H9 (cell line): ENCODE measurements around the gene MARCOL. TPM values are rescaled to one million over a fixed set of nuclear protein-coding genes. Genes with fewer than 3 reads are reported as not detected.

Source experiments
- DNase-seq: peaks from one replicate; pipeline ENCODE4 v3.0.0-alpha.2; 2017
- H2AFZ ChIP-seq: one replicate; pipeline ENCODE4 v1.6.1; 2013; ENCODE audit warnings: mild to moderate bottlenecking, low read length, control low read depth, moderate library complexity
- H2AK5ac ChIP-seq: 2 replicates; pipeline ENCODE4 v1.6.1; 2013; ENCODE audit warnings: low read length, control low read depth, mixed read lengths; ENCODE audit not compliant: insufficient read length
- H2BK120ac ChIP-seq: one replicate; pipeline ENCODE4 v1.6.1; 2013; ENCODE audit warnings: low read depth, mild to moderate bottlenecking, low read length, control low read depth, inconsistent platforms; ENCODE audit not compliant: poor library complexity, severe bottlenecking
- H2BK12ac ChIP-seq: 2 replicates; pipeline ENCODE4 v1.6.1; 2013; ENCODE audit warnings: low read length, control low read depth, mixed read lengths, low read depth; ENCODE audit not compliant: insufficient read length
- H2BK15ac ChIP-seq: 2 replicates; pipeline ENCODE4 v1.6.1; 2013; ENCODE audit warnings: low read depth, low read length, control low read depth
- H2BK20ac ChIP-seq: one replicate; pipeline ENCODE4 v1.6.1; 2013; ENCODE audit warnings: low read depth, mild to moderate bottlenecking, low read length, control low read depth, inconsistent platforms; ENCODE audit not compliant: poor library complexity, severe bottlenecking
- H2BK5ac ChIP-seq: 2 replicates; pipeline ENCODE4 v1.6.1; 2013; ENCODE audit warnings: low read length, control low read depth, mixed read lengths; ENCODE audit not compliant: insufficient read length
- H3K14ac ChIP-seq: 2 replicates; pipeline ENCODE4 v1.6.1; 2013; ENCODE audit warnings: low read length, control low read depth; ENCODE audit not compliant: insufficient read depth
- H3K18ac ChIP-seq: 2 replicates; pipeline ENCODE4 v1.6.1; 2013; ENCODE audit warnings: low read depth, mild to moderate bottlenecking, mixed read lengths, low read length, control low read depth; ENCODE audit not compliant: insufficient read length
- H3K23ac ChIP-seq: 2 replicates; pipeline ENCODE4 v1.6.1; 2013; ENCODE audit warnings: low read length, control low read depth, mixed read lengths, low read depth; ENCODE audit not compliant: insufficient read length
- H3K23me2 ChIP-seq: 2 replicates; pipeline ENCODE4 v1.6.1; 2013; ENCODE audit warnings: low read depth, mild to moderate bottlenecking, mixed read lengths, low read length, control low read depth; ENCODE audit not compliant: insufficient read length, poor library complexity, severe bottlenecking
- H3K27ac ChIP-seq: 2 replicates; pipeline ENCODE4 v1.5.1; 2013; ENCODE audit warnings: low read length, control low read depth, mixed read lengths, low read depth; ENCODE audit not compliant: insufficient read length
- H3K27me3 ChIP-seq: 2 replicates; pipeline ENCODE4 v1.6.1; 2013; ENCODE audit warnings: low read length, control low read depth, inconsistent platforms; ENCODE audit not compliant: insufficient read depth
- H3K4ac ChIP-seq: 2 replicates; pipeline ENCODE4 v1.6.1; 2013; ENCODE audit warnings: low read depth, mild to moderate bottlenecking, control low read depth, inconsistent platforms, low read length, moderate library complexity
- H3K4me1 ChIP-seq: 2 replicates; pipeline ENCODE4 v1.6.1; 2013; ENCODE audit warnings: low read length, control low read depth, inconsistent platforms; ENCODE audit not compliant: insufficient read depth
- H3K4me2 ChIP-seq: 2 replicates; pipeline ENCODE4 v1.6.1; 2013; ENCODE audit warnings: low read length, control low read depth, mixed read lengths; ENCODE audit not compliant: insufficient read length, insufficient read depth
- H3K56ac ChIP-seq: 2 replicates; pipeline ENCODE4 v1.6.1; 2013; ENCODE audit warnings: low read depth, mild to moderate bottlenecking, mixed read lengths, low read length, control low read depth; ENCODE audit not compliant: insufficient read length
- H3K79me1 ChIP-seq: 2 replicates; pipeline ENCODE4 v1.6.1; 2013; ENCODE audit warnings: low read depth, mild to moderate bottlenecking, moderate library complexity, low read length, control low read depth, inconsistent platforms; ENCODE audit not compliant: insufficient read depth, poor library complexity, severe bottlenecking
- H3K79me2 ChIP-seq: 2 replicates; pipeline ENCODE4 v1.6.1; 2013; ENCODE audit warnings: low read length, control low read depth, inconsistent platforms; ENCODE audit not compliant: insufficient read depth
- H3K9ac ChIP-seq: 2 replicates; pipeline ENCODE4 v1.6.1; 2013; ENCODE audit warnings: low read length, control low read depth, mixed read lengths; ENCODE audit not compliant: insufficient read length; ENCODE audit errors: extremely low read depth
- H3K9me3 ChIP-seq: one replicate; pipeline ENCODE4 v1.6.1; 2013; ENCODE audit warnings: low read depth, low read length, inconsistent platforms; ENCODE audit not compliant: control insufficient read depth
- H3T11ph ChIP-seq: one replicate; pipeline ENCODE4 v1.6.1; 2013; ENCODE audit warnings: mild to moderate bottlenecking, low read length, control low read depth, inconsistent platforms
- H4K20me1 ChIP-seq: one replicate; pipeline ENCODE4 v1.6.1; 2013; ENCODE audit not compliant: control insufficient read depth, insufficient read length, insufficient read depth
- H4K5ac ChIP-seq: 2 replicates; pipeline ENCODE4 v1.6.1; 2013; ENCODE audit warnings: low read depth, mild to moderate bottlenecking, mixed read lengths, low read length, control low read depth; ENCODE audit not compliant: insufficient read length
- H4K8ac ChIP-seq: replicated peaks from 2 replicates; pipeline ENCODE4 v1.6.1; 2013; ENCODE audit warnings: low read length, control low read depth, mixed read lengths, low read depth; ENCODE audit not compliant: insufficient read length
- H4K91ac ChIP-seq: 2 replicates; pipeline ENCODE4 v1.6.1; 2013; ENCODE audit warnings: low read depth, mild to moderate bottlenecking, moderate library complexity, mixed read lengths, low read length, control low read depth; ENCODE audit not compliant: insufficient read length
- H3K27ac Mint-ChIP-seq, 3 experiments: 2 replicates in 2 of 3; 3 replicates in 1 of 3; pipeline ENCODE4 v1.8.0; 2020 to 2021; ENCODE audit warnings: mixed read lengths in 3 of 3, mild to moderate bottlenecking in 1 of 3, moderate library complexity in 1 of 3
- H3K27me3 Mint-ChIP-seq: 2 replicates; pipeline ENCODE4 v1.8.0; 2021; ENCODE audit warnings: low read depth, mild to moderate bottlenecking, moderate library complexity, mixed read lengths
- H3K36me3 Mint-ChIP-seq, 3 experiments: 2 replicates in 2 of 3; 3 replicates in 1 of 3; pipeline ENCODE4 v1.8.0; 2020 to 2021; ENCODE audit warnings: low read depth in 3 of 3, mixed read lengths in 3 of 3; ENCODE audit not compliant: insufficient read depth in 1 of 3
- H3K4me1 Mint-ChIP-seq, 2 experiments: 2 replicates each; pipeline ENCODE4 v1.8.0; 2020; ENCODE audit warnings: mixed read lengths in 2 of 2
- H3K4me3 Mint-ChIP-seq, 2 experiments: 2 replicates in 1 of 2; 3 replicates in 1 of 2; pipeline ENCODE4 v1.8.0; 2020 to 2021; ENCODE audit warnings: mild to moderate bottlenecking in 2 of 2, mixed read lengths in 2 of 2, moderate library complexity in 1 of 2
- H3K9me3 Mint-ChIP-seq, 2 experiments: 2 replicates in 1 of 2; 3 replicates in 1 of 2; pipeline ENCODE4 v1.8.0; 2020; ENCODE audit warnings: mild to moderate bottlenecking in 2 of 2, mixed read lengths in 2 of 2, moderate library complexity in 1 of 2
- CTCF ChIP-seq: fragments of 200-600 bp; sonication (generic); conservative IDR thresholded peaks from 3 replicates; pipeline ENCODE4 v1.8.0; 2021; ENCODE audit warnings: antibody characterized with exemption, mild to moderate bottlenecking
- WGBS: extraction: QIAGEN DNeasy Blood & Tissue Kit; methylation state at CpG from one replicate; pipeline ENCODE4 v1.1.7; 2013; ENCODE audit warnings: missing lambda C conversion rate, low lambda C conversion rate, mixed read lengths; ENCODE audit not compliant: insufficient read length; ENCODE audit errors: extremely low coverage; 5-methylcytosine and 5-hydroxymethylcytosine counted together
- long read RNA-seq: library from polyadenylated mRNA; unstranded; transcript quantifications from one replicate; pipeline ENCODE4 v2.0.0, GENCODE V29; 2020
- total RNA-seq: library from RNA; stranded (reverse); gene quantifications from 2 replicates; pipeline ENCODE4 v1.2.1, GENCODE V29; 2021

Gene MARCOL
- total RNA-seq = not detected in 2 replicates
- long read RNA-seq = 0 reads

GRCh38 chr5:148238418-148238794 is at the start of gene MARCOL:
MARCOL (plus strand) TSS chr5:148238525; CDS start chr5:148238598, 73 bp downstream.
- H3K79me1 ChIP-seq = no peaks in the 10 kb centered on the region
- no peaks in the 10 kb centered on the region for H3K9me3 Mint-ChIP-seq
- no peak for TF ChIP-seq CTCF
- no peak within 1 kb of the TSS for H4K91ac ChIP-seq
- H3K4me1 ChIP-seq = no peaks in the 10 kb centered on the region
- H2AFZ ChIP-seq = no peak within 1 kb of the TSS
- H2BK5ac ChIP-seq = no peak within 1 kb of the TSS
- H3K27me3 Mint-ChIP-seq = peaks cover 10% of the 10 kb centered on the region
- no peaks in the 10 kb centered on the region for H3K4me1 Mint-ChIP-seq
- H4K8ac ChIP-seq = no peak within 1 kb of the TSS
- H3K79me2 ChIP-seq = no peaks in the 10 kb centered on the region
- H3K23ac ChIP-seq = no peak within 1 kb of the TSS
- no peak within 1 kb of the TSS for H3K27ac Mint-ChIP-seq
- H3K36me3 Mint-ChIP-seq = no peaks in the 10 kb centered on the region
- no peak within 1 kb of the TSS for H2AK5ac ChIP-seq
- DNase-seq = no peak
- H3K23me2 ChIP-seq = no peaks in the 10 kb centered on the region
- H3K56ac ChIP-seq = no peak within 1 kb of the TSS
- H3K9me3 ChIP-seq = no peaks in the 10 kb centered on the region
- no peak within 1 kb of the TSS for H3K4ac ChIP-seq
- H3K27ac ChIP-seq = no peak within 1 kb of the TSS
- no peak within 1 kb of the TSS for H3K4me2 ChIP-seq
- H2BK12ac ChIP-seq = no peak within 1 kb of the TSS
- no peak within 1 kb of the TSS for H3K9ac ChIP-seq
- H3K14ac ChIP-seq = no peak within 1 kb of the TSS
- H4K5ac ChIP-seq = no peak within 1 kb of the TSS
- H4K20me1 ChIP-seq = no peaks in the 10 kb centered on the region
- no peaks in the 10 kb centered on the region for H3K27me3 ChIP-seq
- no peak within 1 kb of the TSS for H3K18ac ChIP-seq
- H2BK20ac ChIP-seq = no peak within 1 kb of the TSS
- no CpG with 5 or more reads among the region's 2 CpGs for WGBS
- no peak within 1 kb of the TSS for H2BK120ac ChIP-seq
- H3T11ph ChIP-seq = no peak within 1 kb of the TSS
- no peak within 1 kb of the TSS for H2BK15ac ChIP-seq
- H3K4me3 Mint-ChIP-seq = no peak within 1 kb of the TSS
